Fibroblast of pulmonary artery (primary cell): Measurements from ENCODE around the gene CACNA2D1.

Experiments used
- DNase-seq: peaks from one replicate; pipeline ENCODE4 v3.0.0-alpha.2; 2010; ENCODE audit warnings: low read depth
- H3K4me3 ChIP-seq: replicated peaks from 2 replicates; pipeline ENCODE4 v1.5.1; 2011; ENCODE audit warnings: low read depth, mild to moderate bottlenecking, control low read depth, low read length, moderate library complexity
- TF ChIP-seq, protein P1 (sequence below): IDR thresholded peaks from 2 replicates; pipeline ENCODE4 v1.5.1; 2011; ENCODE audit warnings: mild to moderate bottlenecking, control low read depth, low read length, inconsistent platforms; ENCODE audit errors: missing control alignments

CACNA2D1 gene

DNA sequence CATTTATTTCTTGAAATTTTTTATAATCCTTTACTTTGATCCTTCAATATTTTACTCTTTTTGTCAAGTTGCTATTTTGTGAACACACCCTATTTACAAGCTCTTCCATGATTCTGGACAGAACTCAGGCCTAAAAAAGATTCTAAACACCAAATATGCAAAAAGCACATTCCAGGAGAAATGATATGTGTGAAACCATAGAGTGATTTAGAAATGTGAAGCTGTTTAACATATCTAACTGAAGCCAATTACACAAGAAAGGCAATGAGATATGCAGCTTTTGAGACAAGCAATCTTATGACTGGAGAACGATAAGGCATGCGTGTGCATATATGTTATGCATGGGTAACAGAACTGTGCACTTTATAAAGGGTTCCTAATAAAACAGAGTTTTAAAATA is 243.0 kb downstream of the CACNA2D1 start:
- no peak overlapping the region for H3K4me3 ChIP-seq
- DNase-seq, result no peak
- TF ChIP-seq, protein P1, sequence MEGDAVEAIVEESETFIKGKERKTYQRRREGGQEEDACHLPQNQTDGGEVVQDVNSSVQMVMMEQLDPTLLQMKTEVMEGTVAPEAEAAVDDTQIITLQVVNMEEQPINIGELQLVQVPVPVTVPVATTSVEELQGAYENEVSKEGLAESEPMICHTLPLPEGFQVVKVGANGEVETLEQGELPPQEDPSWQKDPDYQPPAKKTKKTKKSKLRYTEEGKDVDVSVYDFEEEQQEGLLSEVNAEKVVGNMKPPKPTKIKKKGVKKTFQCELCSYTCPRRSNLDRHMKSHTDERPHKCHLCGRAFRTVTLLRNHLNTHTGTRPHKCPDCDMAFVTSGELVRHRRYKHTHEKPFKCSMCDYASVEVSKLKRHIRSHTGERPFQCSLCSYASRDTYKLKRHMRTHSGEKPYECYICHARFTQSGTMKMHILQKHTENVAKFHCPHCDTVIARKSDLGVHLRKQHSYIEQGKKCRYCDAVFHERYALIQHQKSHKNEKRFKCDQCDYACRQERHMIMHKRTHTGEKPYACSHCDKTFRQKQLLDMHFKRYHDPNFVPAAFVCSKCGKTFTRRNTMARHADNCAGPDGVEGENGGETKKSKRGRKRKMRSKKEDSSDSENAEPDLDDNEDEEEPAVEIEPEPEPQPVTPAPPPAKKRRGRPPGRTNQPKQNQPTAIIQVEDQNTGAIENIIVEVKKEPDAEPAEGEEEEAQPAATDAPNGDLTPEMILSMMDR, result no peak

DNA sequence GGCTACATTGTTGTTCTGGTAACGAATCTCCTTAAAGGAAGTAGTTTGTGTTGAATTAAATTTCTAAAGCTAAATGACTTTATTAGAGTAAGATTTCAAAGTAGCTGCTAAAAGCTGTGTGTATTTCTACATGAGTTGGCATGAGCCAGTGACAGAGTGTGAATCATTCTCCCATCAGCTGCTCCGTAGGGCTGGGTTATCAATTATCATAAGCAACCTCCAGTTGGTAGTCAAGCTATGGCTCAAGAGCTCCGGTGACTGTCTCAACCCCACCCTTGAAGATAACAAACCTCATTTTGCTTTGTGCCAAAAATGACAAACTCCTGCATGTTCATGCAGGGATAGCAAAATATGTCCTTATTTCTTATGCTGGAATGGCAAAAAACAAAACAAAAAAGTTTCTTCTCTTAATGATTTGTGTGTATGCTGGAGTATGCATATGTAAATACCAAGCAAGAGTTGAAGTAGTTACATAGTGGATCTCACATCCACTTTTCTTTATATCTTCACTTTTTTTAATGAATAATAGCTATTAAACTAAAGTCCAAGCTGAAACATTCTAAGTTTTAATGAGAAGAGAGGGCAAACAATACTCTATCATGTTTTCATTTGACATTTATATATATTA is 249.4 kb downstream of the CACNA2D1 start:
- peak; percentile 60 for DNase-seq
- no peak overlapping the region for H3K4me3 ChIP-seq
- TF ChIP-seq, protein P1, result no peak

DNA sequence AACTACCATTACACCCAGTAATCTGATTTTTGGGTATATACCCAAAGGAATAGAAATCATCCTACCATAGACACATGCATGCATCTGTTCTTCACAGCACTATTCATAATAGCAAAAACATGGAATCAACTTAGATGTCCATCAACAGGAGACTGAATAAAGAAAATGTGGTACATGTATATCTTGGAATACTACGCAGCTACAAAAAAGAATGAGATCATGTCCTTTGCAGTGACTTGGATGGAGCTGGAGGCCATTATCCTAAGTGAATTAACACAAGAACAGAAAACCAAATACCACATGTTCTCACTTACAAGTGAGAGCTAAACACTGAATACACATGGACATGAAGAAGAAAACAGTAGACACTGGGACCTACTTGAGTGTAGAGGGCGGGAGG is 254.9 kb downstream of the CACNA2D1 start:
- H3K4me3 ChIP-seq, result no peak overlapping the region
- no peak for DNase-seq
- TF ChIP-seq, protein P1, result no peak

DNA sequence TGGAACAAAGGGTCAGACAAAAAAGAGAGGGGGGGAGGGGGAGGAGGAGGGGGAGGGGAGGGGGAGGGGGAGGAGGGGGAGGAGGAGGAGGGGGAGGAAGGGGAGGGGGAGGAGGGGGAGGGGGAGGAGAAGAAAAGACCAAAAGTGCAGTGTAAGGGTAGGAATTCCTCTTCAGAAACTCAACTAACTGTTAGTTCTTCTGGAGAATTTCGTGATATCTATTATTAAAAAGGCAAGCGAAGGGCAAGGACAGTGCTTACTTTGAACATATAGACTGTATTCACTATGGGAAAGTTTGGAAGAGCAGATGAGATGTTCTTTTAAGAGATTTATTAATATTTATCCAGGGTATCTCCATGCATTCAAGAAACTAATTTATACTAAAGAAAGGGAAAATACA is 258.1 kb downstream of the CACNA2D1 start:
- TF ChIP-seq, protein P1, result no peak

DNA sequence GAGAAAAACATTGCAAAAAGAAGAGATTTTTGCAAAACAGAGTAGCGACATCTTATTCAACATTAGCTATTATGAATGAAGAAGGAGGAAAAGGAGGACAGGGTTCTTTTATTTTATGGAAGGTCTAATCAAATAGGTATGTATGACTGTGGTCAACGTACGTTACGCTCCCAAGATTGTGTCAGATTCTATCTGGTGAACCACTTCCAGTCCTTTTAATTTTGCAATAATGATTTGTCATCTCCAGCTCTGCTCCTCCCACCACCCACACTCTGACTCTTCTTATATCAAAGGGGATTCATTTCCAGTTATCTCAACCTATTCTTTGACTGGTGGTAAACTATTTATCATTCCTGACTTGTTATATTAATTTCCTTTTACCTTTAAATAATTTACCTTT is 259.9 kb downstream of the CACNA2D1 start:
- TF ChIP-seq, protein P1, result no peak
- DNase-seq, result peak; percentile 73
- no peak overlapping the region for H3K4me3 ChIP-seq

More for the DNA sequence above, 258.1 kb downstream of the CACNA2D1 start:
- H3K4me3 ChIP-seq, result no peak overlapping the region
- DNase-seq, result no peak

DNA sequence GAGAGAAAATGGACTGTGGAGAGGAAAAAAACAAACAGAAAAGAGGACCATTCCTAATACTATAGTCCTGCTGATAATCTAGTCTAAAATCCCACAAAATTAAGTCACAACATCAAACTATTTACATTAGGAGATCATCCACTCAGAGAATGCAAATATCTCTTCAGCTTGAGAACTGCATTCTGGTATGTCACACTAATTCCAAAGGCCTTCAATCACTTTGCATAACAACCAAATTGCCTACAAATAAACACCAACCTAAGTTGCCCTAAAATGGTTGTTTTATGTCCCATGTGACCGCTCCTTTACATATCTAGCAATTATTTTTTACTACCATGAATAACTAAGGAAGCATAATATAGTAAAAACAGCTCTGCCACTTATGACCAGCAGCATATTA is 264.3 kb downstream of the CACNA2D1 start:
- H3K4me3 ChIP-seq, result no peak overlapping the region
- TF ChIP-seq, protein P1, result no peak
- no peak for DNase-seq

DNA sequence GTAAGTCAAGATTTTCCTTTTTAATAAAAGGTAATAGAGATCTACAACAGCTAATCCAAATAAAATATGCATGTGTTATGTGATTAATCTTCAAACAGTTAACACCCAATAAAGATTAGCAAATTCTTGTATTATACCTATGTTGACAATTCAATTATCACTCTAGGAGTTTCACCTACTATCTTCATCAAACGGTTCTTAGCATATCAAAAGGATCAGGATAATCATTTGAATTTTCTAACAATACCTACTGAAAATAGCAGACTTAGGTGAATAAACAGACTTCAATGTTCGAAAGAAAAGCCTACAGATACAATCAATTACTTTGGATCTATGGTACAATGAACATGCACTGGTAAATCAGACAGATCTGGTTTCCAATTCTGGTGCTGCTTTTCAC is 268.3 kb downstream of the CACNA2D1 start:
- no peak overlapping the region for H3K4me3 ChIP-seq
- DNase-seq, result no peak
- TF ChIP-seq, protein P1, result no peak
